ENCODE measurements around the gene TLK1. TPM values are rescaled to one million over a fixed set of nuclear protein-coding genes. Genes with fewer than 3 reads are reported as not detected.

TLK1 gene
- total and polyA plus RNA-seq, 9 of the 15 experiments (the other 6 are each of a cell fraction or from before 2014, with no cell fraction given), result 20.2 to 101 (median 40.5) TPM

- TF ChIP-seq THRB (CRISPR knock-in tag; conservative IDR thresholded peaks at IDR 0.05) (no peak), ARID3A (IDR thresholded peaks at IDR 0.05; ENCODE audit: borderline replicate concordance, low read depth, low read length) (no peak), SAFB2 (IDR thresholded peaks at IDR 0.05; ENCODE audit: borderline replicate concordance, low read depth, low read length, severe bottlenecking) (no peak), ZNF24 (IDR thresholded peaks at IDR 0.05) (no peak), ZEB2 (IDR thresholded peaks at IDR 0.05) (no peak)
Measured at GRCh38 chr2:171201767-171202166, 41.1 kb upstream of the TLK1 start (continued).

GRCh38 chr2:171201271-171201670, 40.6 kb upstream of the TLK1 start:
- H3K9ac ChIP-seq (ENCODE audit: insufficient read depth in 1 of 2, low read depth in 2 of 2, low read length in 2 of 2), result no peak overlapping the region
- no peak overlapping the region for H2AFZ ChIP-seq (ENCODE audit: low read depth, low read length)
- no peak overlapping the region for H3K27ac ChIP-seq (ENCODE audit: extremely low read depth, low read depth, low read length)
- no TSS peak for BruUV-seq (replicated peaks)
- 39% methylated on average over 1 of the region's 1 CpG for WGBS (ENCODE audit: insufficient coverage, low coverage, missing lambda C conversion rate)
- no peak overlapping the region for H3K4me3 ChIP-seq
- in situ Hi-C loops (cut with MboI) (no loop called here), intact Hi-C loops (cut with micrococcal nuclease) (no loop called here)
- DNase-seq (ENCODE audit: extremely low read depth in 1 of 4, low spot score in 3 of 4) (no peak), ATAC-seq (no peak), FAIRE-seq (no peak)
- H3K36me3 ChIP-seq (ENCODE audit: control insufficient read depth, insufficient read depth, low read length), result no peaks in the 10 kb centered on the region
- no peaks in the 10 kb centered on the region for H3K79me2 ChIP-seq (ENCODE audit: control insufficient read depth, insufficient read depth, low read length)
- no peaks in the 10 kb centered on the region for H3K9me1 ChIP-seq (ENCODE audit: control insufficient read depth, insufficient read depth, low read length)
- no peak overlapping the region for H3K4me2 ChIP-seq (ENCODE audit: insufficient read depth, low read length)
- no peaks in the 10 kb centered on the region for H4K20me1 ChIP-seq (replicated peaks; ENCODE audit: control insufficient read depth, insufficient read depth, low read length)
- no peaks in the 10 kb centered on the region for H3K9me3 ChIP-seq (replicated peaks; ENCODE audit: control insufficient read depth, insufficient read depth, low read depth, low read length)
- no peaks in the 10 kb centered on the region for H3K4me1 ChIP-seq (replicated peaks in 1 of 2; ENCODE audit: control insufficient read depth in 2 of 2, insufficient read depth in 2 of 2, low read length in 2 of 2)
- CTCF ChIA-PET (ENCODE audit: low intra/inter-chr PET ratio), result no interaction called here
- TF ChIP-seq CBFA2T3 (IDR thresholded peaks at IDR 0.05), result no peak
- POLR2A ChIA-PET, result interaction anchor here (0.6 to 2.3 kb wide), 5 partner anchors 9 to 68 kb away, joined by 3 to 5 read pairs (median 3); no protein-coding TSS in a partner anchor
- no peaks in the 10 kb centered on the region for H3K27me3 ChIP-seq (ENCODE audit: control insufficient read depth in 2 of 2, insufficient read depth in 2 of 2, low read length in 2 of 2)

Data from K562 (cell line).